GM18858 (cell line): ENCODE measurements around the gene CCDC192.

Experiments
- ATAC-seq: cut with Tn5 transposase; IDR thresholded peaks from one replicate; pipeline ENCODE4 v1.9.1; 2021; ENCODE audit not compliant: unreplicated experiment

CCDC192 gene

DNA sequence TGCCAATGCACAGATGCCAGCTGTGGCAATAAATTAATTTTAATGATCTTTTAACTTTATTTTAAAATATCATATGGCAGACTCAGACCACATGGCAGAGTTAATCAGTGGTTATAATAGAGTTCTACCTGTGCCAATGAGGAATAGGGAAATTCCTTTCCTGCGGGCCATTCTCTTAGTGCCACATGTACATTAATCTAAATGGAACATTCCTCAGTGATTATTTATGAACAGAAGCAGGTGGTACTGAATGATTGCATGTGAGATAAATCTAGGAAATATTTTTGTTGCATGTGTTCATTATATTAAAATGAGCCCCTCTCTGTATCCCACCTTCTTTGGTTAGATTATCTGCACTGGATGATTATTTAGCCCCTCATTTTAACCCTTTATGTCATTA is 102.3 kb downstream of the CCDC192 start:
- no peak for ATAC-seq

DNA sequence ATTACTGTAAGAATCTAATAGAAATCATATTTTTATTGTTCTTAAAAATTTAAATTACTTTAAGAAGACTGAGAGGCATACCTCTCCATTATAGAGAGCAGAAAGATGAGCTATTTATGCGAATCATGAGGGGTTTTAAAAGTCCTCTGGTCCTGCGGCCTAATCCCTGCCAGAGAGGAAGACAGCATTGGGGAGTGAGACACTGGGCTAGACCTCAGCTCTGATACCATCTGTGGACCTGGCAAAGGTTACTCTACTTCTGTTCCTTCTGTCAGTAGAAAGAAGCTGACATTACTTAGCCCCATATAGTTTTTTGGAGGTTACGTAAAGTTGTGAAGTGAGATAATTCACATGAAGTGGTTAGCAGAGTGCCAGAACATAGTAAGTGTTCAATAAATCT is 103.6 kb downstream of the CCDC192 start:
- ATAC-seq: no peak

DNA sequence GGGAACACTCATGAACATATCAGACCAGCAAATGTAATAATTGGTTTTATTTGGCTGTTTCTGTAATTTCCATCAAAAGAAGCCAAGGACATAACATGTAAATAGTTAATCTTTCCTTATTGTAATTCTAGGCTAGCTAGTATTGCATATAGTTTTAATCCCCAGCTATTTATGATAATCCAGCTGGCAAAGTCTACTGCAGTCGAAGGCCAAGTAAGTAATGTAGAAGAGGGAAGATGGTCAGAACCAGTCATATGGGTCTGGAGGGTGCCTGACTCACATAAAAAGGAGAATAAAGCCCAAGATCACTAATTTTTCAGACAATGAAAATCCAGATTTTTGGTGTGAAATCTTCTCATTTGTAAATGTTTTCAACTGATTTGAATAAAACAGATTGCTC is 106.3 kb downstream of the CCDC192 start:
- ATAC-seq: no peak

DNA sequence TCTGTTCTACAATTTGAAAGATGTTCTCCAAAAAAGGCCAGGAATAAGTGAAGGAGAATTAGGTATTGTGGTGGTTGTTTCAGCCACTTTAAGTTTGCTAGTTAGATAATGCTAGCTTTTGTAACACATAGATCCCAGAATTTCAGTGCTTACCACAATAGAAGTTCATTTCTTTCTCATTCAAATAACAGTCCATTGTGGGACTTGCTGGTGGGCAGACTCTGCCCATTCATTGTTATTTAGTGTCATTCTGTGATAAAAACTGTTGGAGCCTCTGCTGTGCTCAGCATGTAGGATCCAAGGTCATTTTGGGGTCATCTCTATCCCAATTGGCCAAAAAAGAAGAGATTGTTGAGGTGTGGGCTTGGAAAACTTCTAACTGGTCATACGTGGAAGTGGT is 106.8 kb downstream of the CCDC192 start:
- no peak for ATAC-seq

DNA sequence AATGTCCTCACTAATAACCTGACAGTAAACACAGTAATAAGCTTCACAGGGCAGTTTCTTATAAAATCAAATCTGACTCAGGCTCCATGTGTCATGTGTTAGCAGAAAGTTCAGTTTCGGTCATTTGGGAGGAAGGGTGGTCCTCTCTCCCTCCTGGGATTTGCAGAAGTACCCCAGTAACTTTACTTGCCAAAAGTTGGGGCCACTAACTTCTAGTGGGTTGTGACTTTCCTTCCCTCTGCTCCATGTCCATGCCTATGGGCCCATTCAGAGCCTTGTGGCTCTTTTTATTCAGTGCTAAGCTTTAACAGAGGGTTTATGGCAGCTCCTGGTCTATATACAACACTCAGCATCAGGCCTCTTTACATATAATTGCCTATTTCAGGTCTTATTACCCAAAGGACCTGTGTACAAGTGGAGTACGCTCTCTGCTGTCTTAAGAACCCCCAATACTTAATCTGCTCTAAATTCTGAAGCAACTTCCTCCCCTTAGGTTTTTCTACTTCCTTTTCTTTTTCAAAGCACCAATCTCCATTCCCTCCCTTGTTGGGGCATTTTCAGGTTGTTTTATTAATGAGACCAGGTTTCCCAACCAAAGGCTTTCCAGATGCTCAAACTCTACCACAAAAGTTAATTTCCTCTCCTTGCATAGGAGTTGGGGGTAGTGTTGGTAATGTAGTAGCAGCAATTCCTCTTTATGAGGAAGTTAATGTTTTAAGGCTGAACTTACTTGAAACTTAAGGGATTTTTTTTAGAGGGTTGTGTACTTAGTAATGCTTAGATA is 107.7 kb downstream of the CCDC192 start:
- ATAC-seq: no peak

DNA sequence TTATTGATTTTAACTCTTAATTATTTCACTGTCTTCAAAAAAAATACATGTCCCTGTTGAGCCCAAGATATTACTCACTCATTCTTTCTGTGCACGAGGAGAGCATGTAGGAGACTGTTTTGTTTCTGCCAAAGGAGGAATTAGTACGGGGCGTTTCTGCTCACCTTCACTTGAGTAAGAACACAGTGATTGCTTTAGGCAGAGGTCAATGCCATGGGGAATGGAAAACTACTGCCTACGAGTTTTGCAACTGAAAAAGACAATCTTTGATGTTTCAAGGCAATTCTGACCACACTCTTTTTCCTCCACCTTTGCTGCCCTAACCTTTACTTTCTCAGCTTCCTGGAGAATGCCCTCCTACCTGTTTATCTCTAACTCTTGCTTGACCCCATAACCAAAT is 109.4 kb downstream of the CCDC192 start:
- ATAC-seq: no peak

DNA sequence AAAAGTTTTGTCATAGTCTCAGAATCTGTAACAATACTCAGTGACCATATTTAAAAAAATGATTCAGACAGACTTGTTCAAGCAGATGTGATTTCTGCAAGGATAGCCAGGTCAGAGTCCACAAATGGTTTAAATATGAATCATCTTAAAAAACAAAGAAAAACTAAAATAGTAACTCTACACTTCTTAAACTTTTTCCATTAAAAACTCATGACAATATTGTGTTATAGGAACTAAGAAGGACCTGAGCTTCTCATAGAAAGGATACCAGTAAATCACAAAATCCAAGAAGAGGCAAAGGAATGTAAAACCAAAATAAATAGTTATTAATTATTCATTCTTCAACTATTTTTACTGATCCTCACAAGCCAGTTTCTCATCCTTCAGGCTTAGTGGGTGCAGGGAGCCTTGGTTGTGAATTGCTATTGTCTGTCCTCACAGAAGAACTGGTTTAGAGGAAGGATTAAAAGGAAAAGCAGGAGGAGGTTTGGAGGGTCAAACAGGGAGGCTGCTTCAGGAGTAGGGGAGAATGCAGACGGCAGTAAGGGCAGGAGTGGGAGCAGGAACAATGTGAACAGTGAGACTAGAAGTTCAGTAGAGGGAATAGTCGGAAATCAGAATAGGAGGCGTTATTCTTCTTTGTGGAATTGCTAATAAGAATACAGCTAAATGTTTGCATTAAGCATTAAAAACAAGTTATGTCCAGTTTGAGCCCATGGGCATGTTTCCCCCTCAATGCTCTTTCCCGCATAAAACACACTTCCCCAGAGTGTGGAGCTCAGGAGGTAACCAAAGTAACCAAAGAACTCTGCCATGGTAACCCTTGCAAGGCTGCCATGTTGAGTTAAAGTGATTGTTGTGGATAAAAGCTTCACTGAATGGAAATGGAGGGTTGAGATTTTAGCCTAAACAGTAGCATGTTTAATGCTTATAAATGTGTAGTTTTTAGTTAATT is 110.7 kb downstream of the CCDC192 start:
- no peak for ATAC-seq

DNA sequence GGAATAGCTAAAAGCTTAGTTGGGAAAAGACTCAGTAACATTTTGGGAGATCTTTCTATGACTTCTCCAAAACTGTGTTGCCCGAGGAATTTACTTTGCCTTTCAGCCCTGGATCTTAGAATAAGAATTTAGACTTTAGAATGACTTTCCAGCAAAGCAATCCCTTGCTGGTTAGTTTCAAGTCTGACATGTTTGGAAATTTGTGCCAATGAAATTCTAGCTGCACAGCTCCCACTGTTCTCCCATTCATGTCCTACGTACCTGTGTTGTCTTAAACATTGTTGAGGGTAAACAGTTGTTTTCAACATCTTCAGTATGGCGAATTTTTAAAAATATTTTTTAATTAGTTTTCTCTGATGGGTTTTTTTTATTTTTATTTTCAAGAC is 111.4 kb downstream of the CCDC192 start:
- ATAC-seq: no peak

DNA sequence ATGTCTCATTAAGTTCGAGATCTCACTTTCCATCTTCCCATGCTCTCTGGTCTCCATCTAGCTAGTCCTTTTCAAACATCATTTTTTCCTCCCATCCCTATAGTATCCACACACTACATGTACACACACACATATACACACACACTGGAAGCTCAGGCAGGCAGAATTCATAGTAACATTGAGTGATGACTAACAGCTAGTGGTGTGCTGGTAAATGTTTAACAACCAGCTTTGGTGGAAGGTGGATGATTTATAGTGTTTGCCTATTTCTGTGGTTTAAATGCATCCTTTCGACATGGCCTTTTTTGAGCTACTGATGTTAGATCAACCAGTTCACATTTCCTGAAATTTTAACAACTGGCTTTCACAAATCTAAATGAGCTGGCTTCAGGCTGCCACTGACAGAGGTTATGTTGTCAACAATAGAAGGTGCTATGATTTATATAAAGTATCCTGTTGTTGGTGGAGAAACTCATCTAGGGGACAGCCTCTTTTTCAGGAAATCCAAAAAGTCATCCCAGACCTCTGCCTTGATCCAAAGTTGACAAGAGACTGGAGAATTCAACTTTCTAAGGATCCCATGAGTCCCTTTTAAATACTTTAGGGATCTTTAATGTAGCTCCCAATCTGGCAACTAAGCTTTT is 117.8 kb downstream of the CCDC192 start:
- ATAC-seq: peak; percentile 85

DNA sequence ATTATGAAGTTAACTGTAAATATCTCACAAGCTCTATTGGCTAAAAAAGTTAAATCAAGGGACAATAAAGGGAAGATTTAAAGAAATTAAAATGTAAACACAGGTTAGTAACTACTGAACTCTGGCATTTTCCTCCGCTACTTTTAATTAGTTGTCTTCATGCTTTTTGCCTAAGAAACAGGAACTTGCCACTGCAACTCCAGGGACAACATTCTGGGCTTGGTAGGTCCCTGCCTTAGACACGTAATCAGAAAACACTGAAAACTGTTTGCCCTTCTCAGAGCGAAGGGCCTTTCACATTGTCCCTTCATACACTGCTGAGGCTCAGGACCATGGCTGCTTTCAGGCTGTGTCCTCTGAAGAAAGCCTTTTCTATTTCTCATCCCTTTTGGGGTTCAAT is 118.7 kb downstream of the CCDC192 start:
- ATAC-seq: no peak

DNA sequence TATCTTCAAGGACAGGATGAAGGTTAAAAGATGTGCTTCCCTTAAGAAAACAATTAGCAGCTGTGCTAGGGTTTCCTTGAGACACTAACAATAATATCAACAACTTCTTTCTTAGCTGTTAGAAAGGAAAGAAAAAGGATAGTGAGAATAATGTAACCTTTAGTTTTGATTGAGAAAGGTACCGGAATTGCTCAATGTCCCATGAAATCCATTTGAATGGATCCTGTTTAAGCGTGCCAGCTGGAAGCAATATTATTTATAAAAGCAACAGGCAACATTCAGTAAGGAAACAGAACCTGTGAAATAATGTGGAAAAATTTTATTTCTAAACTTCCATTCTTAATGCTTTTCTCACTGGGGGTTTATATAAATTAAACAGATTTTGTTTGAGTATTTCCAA is 120.9 kb downstream of the CCDC192 start:
- no peak for ATAC-seq

DNA sequence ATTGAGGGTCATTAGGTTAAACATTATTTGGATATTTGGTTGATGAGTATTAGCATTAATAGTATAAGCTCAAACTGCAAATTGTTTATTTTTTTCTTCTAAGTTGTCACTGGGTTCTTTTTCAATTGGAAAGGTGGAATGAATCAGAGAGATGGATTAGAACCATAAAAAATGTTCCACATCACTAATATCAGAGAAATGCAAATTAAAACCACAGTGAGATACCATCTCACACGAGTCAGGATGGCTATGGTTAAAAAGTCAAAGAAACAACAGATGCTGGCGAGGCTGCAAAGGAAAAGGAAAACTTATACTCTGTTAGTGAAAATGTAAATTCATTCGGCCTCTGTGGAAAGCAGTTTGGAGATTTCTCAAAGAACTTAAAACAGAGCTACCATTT is 122.8 kb downstream of the CCDC192 start:
- no peak for ATAC-seq

DNA sequence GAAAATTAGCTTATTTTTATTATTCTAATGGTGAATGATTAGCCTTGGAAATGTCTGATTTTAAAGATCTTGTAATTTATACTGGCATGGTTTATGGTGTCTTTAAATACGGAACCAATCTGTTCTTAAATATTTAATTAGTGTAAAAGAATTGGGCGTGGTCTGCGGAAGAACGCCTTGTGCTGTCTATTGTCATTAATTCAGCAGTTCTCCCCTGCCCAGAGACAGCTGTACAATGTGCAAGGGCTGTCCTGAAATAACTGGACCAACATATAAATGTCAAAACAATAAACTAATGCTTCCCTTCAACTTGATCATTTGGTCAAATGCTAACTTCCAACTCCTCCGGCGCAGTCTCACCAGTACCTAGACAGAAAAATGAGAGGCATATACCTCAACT is 124.3 kb downstream of the CCDC192 start:
- ATAC-seq: no peak

DNA sequence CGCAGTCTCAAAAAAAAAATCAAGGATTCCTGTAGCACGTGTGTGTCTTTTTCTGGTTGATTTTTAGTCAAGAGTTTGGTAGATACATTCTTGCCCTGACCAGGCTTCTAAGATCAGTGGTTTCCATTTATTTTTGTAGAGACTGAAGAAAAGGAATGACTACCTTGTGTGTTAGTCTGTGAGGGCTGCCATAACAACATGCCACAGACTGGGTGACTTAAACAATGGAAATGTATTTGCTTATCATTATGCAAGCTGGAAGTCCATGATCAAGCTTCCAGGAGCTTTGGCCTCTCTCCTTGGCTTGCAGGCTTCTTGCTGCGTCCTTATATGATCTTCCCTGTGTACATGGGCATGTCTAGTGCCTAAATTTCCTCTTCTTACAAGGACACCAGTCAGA is 127.0 kb downstream of the CCDC192 start:
- ATAC-seq: no peak

DNA sequence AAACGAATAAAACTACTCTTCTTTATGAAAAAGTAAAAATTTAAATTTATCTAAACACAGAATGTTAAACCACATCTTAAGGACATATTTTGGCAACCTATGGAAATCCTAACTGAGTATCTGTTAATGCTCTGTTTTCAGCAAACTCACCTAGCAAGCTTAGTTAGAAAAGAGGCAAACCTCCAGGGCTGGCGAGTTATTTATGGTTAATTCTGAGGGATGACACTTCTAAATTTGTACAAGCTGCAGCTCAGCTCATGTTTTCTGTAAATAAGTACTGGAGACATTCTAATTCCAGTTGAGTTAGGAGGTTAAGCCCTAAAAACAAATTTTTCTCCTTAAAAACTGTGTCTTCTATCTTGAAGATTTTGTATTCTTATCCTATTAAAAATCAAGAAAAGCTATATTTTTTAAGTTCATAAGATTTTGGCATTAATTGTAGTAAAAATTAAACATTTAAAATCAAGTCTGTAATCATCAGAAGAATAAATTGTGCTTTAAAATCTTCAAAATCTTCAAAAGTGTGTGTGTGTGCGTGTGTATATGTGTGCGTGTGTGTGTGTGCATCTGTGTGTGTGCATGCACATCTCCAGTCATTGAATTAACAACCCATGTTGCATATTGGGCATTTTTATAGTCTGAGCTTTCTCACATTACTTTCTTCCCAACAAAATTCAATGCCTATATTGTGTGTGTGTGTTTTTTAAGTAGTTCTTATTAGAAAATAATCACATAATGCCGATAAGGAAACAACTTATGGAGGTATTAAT is 127.8 kb downstream of the CCDC192 start:
- no peak for ATAC-seq

DNA sequence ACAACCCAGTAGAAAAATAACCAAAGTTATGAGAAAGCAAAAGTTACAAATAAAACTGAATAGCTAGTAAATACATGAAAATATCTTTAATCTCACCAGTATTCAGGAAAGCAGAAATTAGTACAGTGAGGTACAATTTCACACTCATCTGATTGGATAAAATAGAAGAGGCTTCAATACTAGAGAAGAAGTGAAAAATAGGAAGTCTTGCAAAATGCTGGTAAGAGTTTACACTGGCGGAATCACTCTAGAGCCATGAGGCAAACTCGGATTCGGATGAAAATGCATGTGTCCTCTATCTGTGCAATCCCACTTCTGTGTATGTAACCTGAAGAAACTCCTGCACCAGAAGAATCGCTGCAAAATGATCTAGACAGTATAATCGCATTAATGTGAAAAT is 128.9 kb downstream of the CCDC192 start:
- ATAC-seq: no peak

DNA sequence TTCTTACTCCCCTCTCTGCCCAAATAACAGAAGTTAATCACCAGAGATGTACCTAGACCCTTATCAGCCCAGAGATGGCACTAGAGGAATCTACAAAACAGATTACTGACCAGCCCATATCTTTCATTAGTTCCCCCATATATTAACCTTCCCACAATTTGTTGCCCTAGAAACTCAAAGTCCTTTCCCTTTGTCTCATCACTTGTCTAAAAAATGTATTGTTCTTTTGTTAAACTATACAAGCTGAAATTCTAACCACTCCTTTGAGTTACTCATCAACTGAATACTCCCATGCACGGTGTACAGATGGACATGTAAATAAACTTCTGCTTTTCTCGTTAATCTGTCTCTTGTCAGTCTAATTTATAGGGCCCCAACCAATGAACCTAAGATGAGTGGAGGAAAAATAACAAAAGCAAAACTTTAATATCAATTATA is 130.9 kb downstream of the CCDC192 start:
- ATAC-seq: no peak

DNA sequence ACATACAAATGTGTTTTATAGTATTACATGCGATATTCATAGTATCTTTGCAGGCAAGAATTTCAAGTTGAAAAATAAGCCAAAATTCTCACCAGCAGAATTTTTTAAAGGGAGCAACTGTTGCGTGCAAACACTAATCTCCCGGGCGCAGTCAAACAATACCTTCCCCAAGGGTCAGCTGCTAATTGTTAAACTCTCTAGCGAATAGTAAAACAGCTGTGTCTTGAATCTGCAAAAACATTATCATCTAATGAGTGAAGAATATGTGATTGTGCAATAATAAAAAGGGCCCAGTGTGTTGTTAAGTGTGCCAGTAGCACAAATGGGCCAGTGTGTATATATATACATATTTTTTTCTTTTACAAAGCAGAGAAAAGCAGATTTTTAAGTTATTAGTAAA is 131.4 kb downstream of the CCDC192 start:
- no peak for ATAC-seq

DNA sequence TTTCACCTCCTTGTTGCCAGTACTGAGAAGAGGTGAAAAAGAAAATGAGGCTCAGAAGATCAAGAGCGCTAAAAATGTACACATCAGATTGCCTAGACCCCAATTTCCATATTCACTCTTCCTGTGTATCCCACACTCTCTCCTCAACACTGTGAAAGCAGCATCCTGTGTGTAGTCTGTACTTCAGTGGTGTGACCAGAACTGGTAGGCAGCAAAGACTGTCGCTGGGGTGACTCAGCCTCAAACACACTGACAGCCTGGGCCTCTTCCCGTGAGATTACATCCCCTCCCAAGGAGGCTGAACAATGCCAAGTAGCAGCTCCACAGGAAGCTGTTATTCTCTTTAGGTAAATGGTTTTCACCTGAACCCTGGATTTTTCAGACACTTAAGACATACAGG is 135.5 kb downstream of the CCDC192 start:
- ATAC-seq: no peak

DNA sequence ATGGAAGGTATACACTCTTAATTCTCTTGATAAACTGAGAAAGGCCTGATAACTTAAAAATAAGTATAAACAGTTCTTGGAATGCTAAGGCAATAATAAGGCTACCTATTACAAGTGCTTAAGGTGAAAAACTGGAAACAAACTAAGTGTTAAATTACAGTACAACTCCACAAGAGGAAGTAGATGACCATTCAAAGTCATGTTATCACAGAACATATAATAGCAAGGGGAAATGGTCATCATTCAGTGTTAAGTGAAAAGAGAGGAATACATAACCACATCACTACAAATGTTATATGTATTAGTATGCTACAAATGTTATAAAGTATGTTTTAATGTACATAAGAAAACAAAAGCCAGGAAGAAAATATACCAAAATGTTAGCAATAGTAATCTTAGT is 135.9 kb downstream of the CCDC192 start:
- ATAC-seq: no peak
